Fibroblast of mammary gland (primary cell): ENCODE data around the gene KDM2B.
A peak's percentile ranks its signal among the peaks of the same experiment; 100 is the strongest.

Experiments used
- DNase-seq: peaks from one replicate; pipeline ENCODE4 v3.0.0-alpha.2; 2010; ENCODE audit warnings: low read depth
- H3K4me3 ChIP-seq: 2 replicates; pipeline ENCODE4 v1.5.1; 2011; ENCODE audit warnings: low read depth, mild to moderate bottlenecking, low read length, moderate library complexity; ENCODE audit not compliant: control insufficient read depth
- TF ChIP-seq, protein P1 (sequence below): conservative IDR thresholded peaks from 2 replicates; pipeline ENCODE4 v1.5.1; 2011; ENCODE audit warnings: low read depth, low read length, inconsistent platforms; ENCODE audit not compliant: control insufficient read depth, insufficient read depth

KDM2B gene

DNA sequence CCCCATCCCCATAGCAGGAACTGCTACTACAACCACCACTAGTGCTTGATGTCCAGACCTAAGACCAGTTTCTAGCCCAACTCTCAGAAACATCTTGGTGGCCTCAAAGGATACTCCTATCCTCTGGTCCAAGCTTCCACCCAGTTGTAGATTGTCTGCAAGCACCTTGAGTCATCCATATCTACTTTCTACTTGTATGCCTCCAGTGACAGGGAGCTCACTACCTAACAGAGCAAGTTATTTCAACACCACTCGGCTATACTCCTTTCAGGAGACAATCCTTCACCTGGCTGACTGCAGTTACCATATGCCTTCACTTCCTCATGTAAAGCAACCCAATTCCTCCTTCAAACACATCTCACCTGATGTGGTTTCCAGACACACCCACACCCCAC is 49.5 kb downstream of the KDM2B start:
- no peak overlapping the region for H3K4me3 ChIP-seq
- TF ChIP-seq, protein P1, sequence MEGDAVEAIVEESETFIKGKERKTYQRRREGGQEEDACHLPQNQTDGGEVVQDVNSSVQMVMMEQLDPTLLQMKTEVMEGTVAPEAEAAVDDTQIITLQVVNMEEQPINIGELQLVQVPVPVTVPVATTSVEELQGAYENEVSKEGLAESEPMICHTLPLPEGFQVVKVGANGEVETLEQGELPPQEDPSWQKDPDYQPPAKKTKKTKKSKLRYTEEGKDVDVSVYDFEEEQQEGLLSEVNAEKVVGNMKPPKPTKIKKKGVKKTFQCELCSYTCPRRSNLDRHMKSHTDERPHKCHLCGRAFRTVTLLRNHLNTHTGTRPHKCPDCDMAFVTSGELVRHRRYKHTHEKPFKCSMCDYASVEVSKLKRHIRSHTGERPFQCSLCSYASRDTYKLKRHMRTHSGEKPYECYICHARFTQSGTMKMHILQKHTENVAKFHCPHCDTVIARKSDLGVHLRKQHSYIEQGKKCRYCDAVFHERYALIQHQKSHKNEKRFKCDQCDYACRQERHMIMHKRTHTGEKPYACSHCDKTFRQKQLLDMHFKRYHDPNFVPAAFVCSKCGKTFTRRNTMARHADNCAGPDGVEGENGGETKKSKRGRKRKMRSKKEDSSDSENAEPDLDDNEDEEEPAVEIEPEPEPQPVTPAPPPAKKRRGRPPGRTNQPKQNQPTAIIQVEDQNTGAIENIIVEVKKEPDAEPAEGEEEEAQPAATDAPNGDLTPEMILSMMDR, result no peak
- no peak for DNase-seq

- DNase-seq, result peak; percentile 84
- no peak overlapping the region for H3K4me3 ChIP-seq
- TF ChIP-seq, protein P1, result no peak
Observed at GRCh38 chr12:121530600-121531355, 50.0 kb downstream of the KDM2B start.

GRCh38 chr12:121529184-121529583 is 51.6 kb downstream of the KDM2B start:
- no peak overlapping the region for H3K4me3 ChIP-seq
- no peak for DNase-seq
- TF ChIP-seq, protein P1, result no peak

- no peak for DNase-seq
- H3K4me3 ChIP-seq, result no peak overlapping the region
- TF ChIP-seq, protein P1, result no peak
Observed at GRCh38 chr12:121525411-121525810, 55.4 kb downstream of the KDM2B start.

DNA sequence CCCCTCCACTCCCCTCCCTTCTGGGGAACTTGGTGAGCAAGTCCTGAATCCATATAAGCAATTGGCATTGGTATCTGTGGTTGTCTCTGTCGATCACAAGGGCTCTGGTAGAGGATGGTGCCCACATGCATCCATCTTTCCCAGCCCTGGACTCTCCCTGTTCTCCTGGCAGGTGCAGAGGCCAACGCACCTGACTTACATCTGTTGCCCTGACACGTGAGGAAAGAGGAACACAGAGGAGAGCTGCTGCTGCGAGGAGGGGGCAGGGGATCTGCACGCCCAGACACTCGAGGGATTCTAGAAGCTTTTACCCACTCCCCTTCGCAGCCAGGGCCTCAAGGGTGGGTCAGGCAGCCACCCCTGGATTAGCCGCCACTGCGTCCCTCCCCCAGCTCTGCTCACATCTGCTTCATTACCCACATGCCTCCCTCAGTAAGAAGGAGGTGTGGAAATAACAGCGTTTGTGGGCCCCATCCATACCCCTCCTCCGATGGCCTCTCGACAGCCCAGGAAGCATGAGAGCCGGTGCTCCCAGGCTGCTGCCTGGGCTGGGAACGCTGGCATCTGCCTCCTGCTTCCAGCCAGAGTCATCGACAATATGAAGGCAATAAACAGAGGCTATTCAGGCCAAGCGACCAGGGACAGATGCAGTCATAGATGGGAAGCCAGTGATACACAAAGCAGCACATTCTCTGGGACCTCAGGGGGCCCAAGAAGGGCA is 56.5 kb downstream of the KDM2B start:
- TF ChIP-seq, protein P1, result no peak
- no peak for DNase-seq

DNA sequence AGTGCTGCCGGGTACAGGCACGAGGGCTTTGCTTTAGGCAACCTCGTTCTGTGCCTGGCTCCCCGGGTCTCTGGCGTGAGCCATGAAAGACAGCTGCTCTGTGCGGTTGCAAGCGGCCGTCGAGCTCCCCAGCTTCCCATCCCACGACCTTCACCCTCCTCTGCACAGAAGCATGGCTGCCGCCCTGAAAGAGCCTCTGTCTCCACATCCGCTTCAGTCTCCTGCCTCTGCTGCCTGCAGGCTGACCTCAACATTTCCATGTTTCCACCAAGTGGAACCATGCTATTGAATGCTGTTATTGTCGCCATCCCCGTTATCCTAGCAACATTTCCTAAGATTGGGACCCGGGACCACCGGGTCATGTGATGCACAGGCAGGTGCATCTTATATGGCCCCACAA is 57.1 kb downstream of the KDM2B start:
- no peak for DNase-seq
- no peak overlapping the region for H3K4me3 ChIP-seq

More for the DNA sequence above, 56.5 kb downstream of the KDM2B start:
- no peak overlapping the region for H3K4me3 ChIP-seq

More for the DNA sequence above, 57.1 kb downstream of the KDM2B start:
- TF ChIP-seq, protein P1, result no peak
